HFF-Myc (cell line): Measurements from ENCODE around the gene TDRD7.

ENCODE experiments used
- DNase-seq: peaks from one replicate; pipeline ENCODE4 v3.0.0-alpha.2; 2011; ENCODE audit warnings: low read depth; ENCODE audit errors: extremely low read depth
- H3K4me3 ChIP-seq: replicated peaks from 2 replicates; pipeline ENCODE4 v1.5.1; 2011; ENCODE audit warnings: low read depth, mild to moderate bottlenecking, control low read depth, low read length
- CTCF ChIP-seq: IDR thresholded peaks from 2 replicates; pipeline ENCODE4 v1.5.1; 2012; ENCODE audit warnings: mild to moderate bottlenecking, low read depth, low read length, control low read depth; ENCODE audit errors: missing control alignments

TDRD7 gene

GRCh38 chr9:97473717-97474116 is 61.8 kb downstream of the TDRD7 start:
- H3K4me3 ChIP-seq: no peak overlapping the region
- no peak for DNase-seq
- no peak for TF ChIP-seq CTCF

- TF ChIP-seq CTCF: no peak
- H3K4me3 ChIP-seq: no peak overlapping the region
- DNase-seq: no peak
These were observed 62.6 kb downstream of the TDRD7 start for GRCh38 chr9:97474372-97474925.

GRCh38 chr9:97475059-97475458 is 63.2 kb downstream of the TDRD7 start:
- H3K4me3 ChIP-seq: no peak overlapping the region
- DNase-seq: peak; percentile 27
- no peak for TF ChIP-seq CTCF

GRCh38 chr9:97478301-97478981 is 66.5 kb downstream of the TDRD7 start:
- TF ChIP-seq CTCF: no peak
- no peak overlapping the region for H3K4me3 ChIP-seq
- DNase-seq: no peak

GRCh38 chr9:97479496-97480159 is 67.7 kb downstream of the TDRD7 start:
- no peak for TF ChIP-seq CTCF
- no peak overlapping the region for H3K4me3 ChIP-seq
- DNase-seq: no peak

- TF ChIP-seq CTCF: no peak
- no peak for DNase-seq
- H3K4me3 ChIP-seq: no peak overlapping the region
These were observed 68.3 kb downstream of the TDRD7 start for GRCh38 chr9:97480174-97480573.
